ENCODE measurements around the gene MAG.

The MAG gene

DNA sequence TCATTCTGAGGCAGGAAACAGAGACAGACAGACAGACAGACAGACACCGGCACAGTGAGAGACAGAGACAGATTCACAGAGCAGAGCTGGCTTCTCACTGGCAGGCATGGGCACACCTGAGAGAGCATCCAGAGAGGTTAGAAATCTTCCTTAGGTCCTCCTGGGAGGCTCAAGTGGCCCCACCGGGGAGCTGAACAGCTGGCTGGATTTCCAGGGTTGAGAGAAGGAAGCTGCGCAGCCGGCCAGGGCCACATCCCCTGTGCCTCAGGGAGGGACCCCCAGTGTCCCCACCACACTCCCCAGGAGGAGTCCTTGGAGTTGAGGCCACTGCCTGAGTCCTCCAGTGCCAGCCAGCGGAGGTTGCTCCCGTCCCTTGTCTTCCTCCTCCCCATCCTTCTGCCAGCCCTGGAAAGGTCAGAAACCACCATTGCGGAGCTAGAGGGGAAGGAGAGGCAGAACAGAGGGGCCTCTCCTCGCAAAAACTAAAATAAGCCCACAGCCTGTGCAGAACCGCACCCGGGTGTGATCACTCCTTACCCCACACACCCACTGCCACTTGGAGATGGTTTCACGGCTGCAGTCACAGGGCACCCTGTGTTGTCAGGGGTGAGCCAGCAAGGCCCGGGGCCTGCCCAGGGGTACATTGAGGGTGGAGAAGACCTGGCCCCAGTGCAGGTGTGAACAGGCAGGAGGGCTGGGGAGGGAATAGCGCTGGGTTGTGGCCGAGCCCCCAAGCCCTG, 70.5 kb downstream of the MAG start:
- Histone ChIP-seq H3K4me3 (ENCODE audit: insufficient read depth, low read depth, low read length) (no peak overlapping the region), H3K9me3 (ENCODE audit: control insufficient read depth, low read length) (no peaks in the 10 kb centered on the region), H3K27me3 (ENCODE audit: control insufficient read depth, insufficient read depth, low read length, poor library complexity, severe bottlenecking) (no peaks in the 10 kb centered on the region), H3K36me3 (ENCODE audit: control insufficient read depth, insufficient read depth, low read length) (no peaks in the 10 kb centered on the region), H3K27ac (ENCODE audit: insufficient read depth, low read depth, low read length, poor library complexity, severe bottlenecking) (no peak overlapping the region), H3K4me1 (ENCODE audit: control insufficient read depth, insufficient read depth, low read length) (no peaks in the 10 kb centered on the region)
- WGBS, 2 experiments: 93 to 94% methylated on average over 10 to 14 of the region's 14 CpGs

DNA sequence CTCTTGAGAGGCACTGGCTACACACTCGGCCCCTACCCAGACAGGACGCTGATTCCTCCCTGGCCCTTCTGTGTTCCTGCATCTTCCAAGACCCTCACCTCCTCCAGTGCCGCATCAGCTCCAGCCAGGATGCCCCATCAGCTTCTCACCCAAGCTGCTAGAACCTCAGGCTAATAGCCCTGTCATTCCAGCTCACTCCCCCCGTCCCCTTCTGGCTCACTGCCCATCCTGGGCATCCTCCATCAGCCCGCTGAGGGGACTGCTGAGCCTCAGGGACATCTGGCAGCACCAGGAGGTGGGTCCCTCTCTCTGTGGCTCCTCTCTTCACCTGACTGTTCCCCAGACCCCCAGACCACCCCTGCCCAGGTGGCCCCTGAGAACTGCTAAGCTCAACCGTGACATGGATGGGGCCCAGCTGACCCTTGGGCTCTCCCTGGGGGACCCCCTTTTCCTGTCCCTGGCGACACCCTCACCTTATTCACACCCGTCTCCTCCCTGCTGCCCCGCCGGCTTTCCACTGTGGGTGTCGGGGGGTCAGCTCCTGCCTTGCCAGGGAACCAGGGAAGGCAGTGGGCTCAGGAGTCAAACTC, 71.1 kb downstream of the MAG start:
- 91 to 95% methylated on average over 11 of the region's 11 CpGs for WGBS, 2 experiments
- Histone ChIP-seq H3K4me3 (ENCODE audit: insufficient read depth, low read depth, low read length) (no peak overlapping the region), H3K27me3 (ENCODE audit: control insufficient read depth, insufficient read depth, low read length, poor library complexity, severe bottlenecking) (no peaks in the 10 kb centered on the region), H3K4me1 (ENCODE audit: control insufficient read depth, insufficient read depth, low read length) (no peaks in the 10 kb centered on the region), H3K27ac (ENCODE audit: insufficient read depth, low read depth, low read length, poor library complexity, severe bottlenecking) (no peak overlapping the region), H3K9me3 (ENCODE audit: control insufficient read depth, low read length) (no peaks in the 10 kb centered on the region), H3K36me3 (ENCODE audit: control insufficient read depth, insufficient read depth, low read length) (no peaks in the 10 kb centered on the region)

All from ectodermal cell (in vitro differentiated cells).